IMR-90 (cell line): Measurements from ENCODE around the gene TPCN1. TPM values are rescaled to one million over a fixed set of nuclear protein-coding genes. Genes with fewer than 3 reads are reported as not detected.

Source experiments
- ATAC-seq: fragments of 200-7000 bp; cut with Tn5 transposase; 2 replicates; pipeline ENCODE4 v1.9.1; 2020; ENCODE audit warnings: low read depth, mild to moderate bottlenecking, moderate library complexity
- BruUV-seq: library from RNA; stranded (reverse); fragments of 400-500 nt; replicated peaks from 2 replicates; lab custom pipeline; 2021; lab: Mats Ljungman, UMichigan
- CTCF ChIA-PET: fragments of 300-600 bp; formaldehyde crosslinking; extraction: SDS; loops from one replicate; lab custom pipeline; 2021; ENCODE audit warnings: antibody characterized with exemption; lab: Yijun Ruan, JAX
- POLR2A ChIA-PET: fragments of 300-600 bp; sonication (Branson Sonifier 250); formaldehyde crosslinking; loops from one replicate; lab custom pipeline; 2022; ENCODE audit warnings: antibody characterized with exemption; ENCODE audit not compliant: unreplicated experiment; lab: Charles Lee
- DNase-seq: peaks from one replicate; pipeline ENCODE4 v3.0.0; 2013
- H2AFZ ChIP-seq: replicated peaks from 2 replicates; pipeline ENCODE3; 2013; ENCODE audit warnings: low read length, mild to moderate bottlenecking; ENCODE audit not compliant: poor library complexity
- H2AK5ac ChIP-seq: 2 replicates; pipeline ENCODE4 v1.6.1; 2013; ENCODE audit warnings: low read depth, low read length, inconsistent platforms
- H2AK9ac ChIP-seq: replicated peaks from 2 replicates; pipeline ENCODE3; 2013; ENCODE audit warnings: mild to moderate bottlenecking, low read depth, low read length, moderate library complexity; ENCODE audit not compliant: poor library complexity
- H2BK120ac ChIP-seq: 2 replicates; pipeline ENCODE4 v1.6.1; 2013; ENCODE audit warnings: low read depth, low read length, inconsistent platforms
- H2BK15ac ChIP-seq: 3 replicates; pipeline ENCODE4 v1.6.1; 2013; ENCODE audit warnings: low read depth, low read length, inconsistent platforms
- H2BK20ac ChIP-seq: 2 replicates; pipeline ENCODE4 v1.6.1; 2013; ENCODE audit warnings: low read depth, mild to moderate bottlenecking, inconsistent platforms, low read length, moderate library complexity
- H2BK5ac ChIP-seq: 2 replicates; pipeline ENCODE4 v1.6.1; 2013; ENCODE audit warnings: mild to moderate bottlenecking, low read depth, low read length, inconsistent platforms; ENCODE audit not compliant: poor library complexity, severe bottlenecking
- H3K14ac ChIP-seq: replicated peaks from 2 replicates; pipeline ENCODE4 v1.6.1; 2013; ENCODE audit warnings: low read depth, low read length, inconsistent platforms
- H3K18ac ChIP-seq: 2 replicates; pipeline ENCODE4 v1.6.1; 2013; ENCODE audit warnings: low read depth, low read length, control low read depth
- H3K23ac ChIP-seq: 2 replicates; pipeline ENCODE4 v1.6.1; 2013; ENCODE audit warnings: low read depth, low read length, inconsistent platforms
- H3K27ac ChIP-seq: 2 replicates; pipeline ENCODE4 v1.5.1; 2013; ENCODE audit warnings: mild to moderate bottlenecking, control low read depth, low read length; ENCODE audit not compliant: insufficient read depth
- H3K27me3 ChIP-seq: 2 replicates; pipeline ENCODE4 v1.6.1; 2013; ENCODE audit warnings: low read length; ENCODE audit not compliant: control insufficient read depth, insufficient read depth
- H3K36me3 ChIP-seq: 2 replicates; pipeline ENCODE4 v1.6.1; 2013; ENCODE audit warnings: low read length, mixed read lengths; ENCODE audit not compliant: control insufficient read depth, insufficient read depth
- H3K4ac ChIP-seq: 2 replicates; pipeline ENCODE4 v1.6.1; 2013; ENCODE audit warnings: low read depth, low read length, inconsistent platforms
- H3K4me1 ChIP-seq: 2 replicates; pipeline ENCODE4 v1.6.1; 2013; ENCODE audit warnings: low read length, mixed read lengths; ENCODE audit not compliant: control insufficient read depth, insufficient read depth
- H3K4me2 ChIP-seq: 2 replicates; pipeline ENCODE4 v1.6.1; 2013; ENCODE audit warnings: low read depth, mild to moderate bottlenecking, control low read depth, low read length, moderate library complexity
- H3K4me3 ChIP-seq: 2 replicates; pipeline ENCODE4 v1.5.1; 2013; ENCODE audit warnings: low read depth, mild to moderate bottlenecking, control low read depth, low read length, moderate library complexity; ENCODE audit not compliant: insufficient read depth
- H3K56ac ChIP-seq: 2 replicates; pipeline ENCODE4 v1.6.1; 2013; ENCODE audit warnings: low read length, inconsistent platforms; ENCODE audit not compliant: insufficient read depth; ENCODE audit errors: extremely low read depth
- H3K79me1 ChIP-seq, 2 experiments: 2 replicates each; pipeline ENCODE4 v1.6.1; 2013; ENCODE audit warnings: low read length in 2 of 2, inconsistent platforms in 1 of 2, low read depth in 1 of 2
- H3K9ac ChIP-seq: 2 replicates; pipeline ENCODE4 v1.6.1; 2013; ENCODE audit warnings: low read depth, low read length, control low read depth
- H3K9me1 ChIP-seq: 2 replicates; pipeline ENCODE4 v1.6.1; 2013; ENCODE audit warnings: low read length, inconsistent platforms; ENCODE audit not compliant: insufficient read depth
- H3K9me3 ChIP-seq: 2 replicates; pipeline ENCODE4 v1.6.1; 2013; ENCODE audit warnings: low read length; ENCODE audit not compliant: control insufficient read depth, insufficient read depth
- H4K20me1 ChIP-seq: 2 replicates; pipeline ENCODE4 v1.6.1; 2013; ENCODE audit warnings: low read length, inconsistent platforms; ENCODE audit not compliant: insufficient read depth
- H4K5ac ChIP-seq: 2 replicates; pipeline ENCODE4 v1.6.1; 2013; ENCODE audit warnings: mild to moderate bottlenecking, low read depth, low read length, control low read depth
- H4K8ac ChIP-seq, 2 experiments: 2 replicates each; pipeline ENCODE4 v1.6.1; 2013; ENCODE audit warnings: low read depth in 2 of 2, low read length in 2 of 2, control low read depth in 1 of 2, inconsistent platforms in 1 of 2
- H4K91ac ChIP-seq: 2 replicates; pipeline ENCODE4 v1.6.1; 2013; ENCODE audit warnings: low read depth, low read length, inconsistent platforms; ENCODE audit not compliant: insufficient read depth
- BHLHE40 ChIP-seq: fragments of 150-350 bp; IDR thresholded peaks from 2 replicates; pipeline ENCODE4 v1.6.1; 2016; ENCODE audit warnings: mild to moderate bottlenecking, low read depth, low read length
- CEBPB ChIP-seq: IDR thresholded peaks from 2 replicates; pipeline ENCODE4 v1.6.1; 2012; ENCODE audit warnings: low read depth, low read length, improper control_type of control experiment
- CHD1 ChIP-seq: IDR thresholded peaks from 2 replicates; pipeline ENCODE4 v1.6.1; 2012; ENCODE audit warnings: low read depth, low read length, improper control_type of control experiment
- FOS ChIP-seq: fragments of 150-350 bp; IDR thresholded peaks from 2 replicates; pipeline ENCODE4 v1.6.1; 2016; ENCODE audit warnings: low read depth, low read length
- MAFK ChIP-seq: IDR thresholded peaks from 2 replicates; pipeline ENCODE4 v1.6.1; 2012; ENCODE audit warnings: low read depth, low read length, improper control_type of control experiment
- MAZ ChIP-seq: IDR thresholded peaks from 2 replicates; pipeline ENCODE4 v1.6.1; 2012; ENCODE audit warnings: low read depth, mild to moderate bottlenecking, low read length, improper control_type of control experiment, moderate library complexity, borderline replicate concordance
- MXI1 ChIP-seq: IDR thresholded peaks from 2 replicates; pipeline ENCODE4 v1.6.1; 2012; ENCODE audit warnings: low read depth, mild to moderate bottlenecking, low read length, moderate library complexity, borderline replicate concordance
- NFE2L2 ChIP-seq: fragments of 150-350 bp; IDR thresholded peaks from 2 replicates; pipeline ENCODE4 v1.6.1; 2016; ENCODE audit warnings: low read depth, mild to moderate bottlenecking, low read length
- POLR2A ChIP-seq: IDR thresholded peaks from 2 replicates; pipeline ENCODE4 v1.6.1; 2012; ENCODE audit warnings: mild to moderate bottlenecking, low read depth, low read length
- RAD21 ChIP-seq: IDR thresholded peaks from 2 replicates; pipeline ENCODE4 v1.6.1; 2012; ENCODE audit warnings: low read length, improper control_type of control experiment
- RCOR1 ChIP-seq: IDR thresholded peaks from 2 replicates; pipeline ENCODE4 v1.6.1; 2012; ENCODE audit warnings: mild to moderate bottlenecking, low read length, improper control_type of control experiment; ENCODE audit not compliant: insufficient replicate concordance
- RFX5 ChIP-seq: IDR thresholded peaks from 2 replicates; pipeline ENCODE4 v1.8.0; 2012; ENCODE audit warnings: low read depth, mild to moderate bottlenecking, low read length, moderate library complexity
- SMC3 ChIP-seq: fragments of 150-350 bp; IDR thresholded peaks from 2 replicates; pipeline ENCODE4 v1.6.1; 2016; ENCODE audit warnings: low read depth, mild to moderate bottlenecking, antibody characterized with exemption, low read length, moderate library complexity
- WGBS, 2 experiments: methylation state at CpG; one replicate each; pipeline versions ENCODE4 v1.1.5 to v1.1.7; 2013; ENCODE audit warnings: missing lambda C conversion rate in 2 of 2; ENCODE audit not compliant: insufficient read length in 1 of 2; ENCODE audit errors: extremely low coverage in 2 of 2; 5-methylcytosine and 5-hydroxymethylcytosine counted together
- dilution Hi-C: fragments of 300-500 bp; cut with HindIII; formaldehyde crosslinking; loops from one replicate; pipeline ENCODE4 v1.14.3; 2018; ENCODE audit warnings: low sequenced_read_pairs; ENCODE audit not compliant: unreplicated experiment
- in situ Hi-C: fragments of 300-500 bp; cut with MboI; formaldehyde crosslinking; loops from 3 replicates; pipeline ENCODE4 v1.14.3; 2019; ENCODE audit warnings: low sequenced_read_pairs, inconsistent platforms, mixed read lengths
- intact Hi-C: fragments of 100-400 bp; cut with micrococcal nuclease; formaldehyde crosslinking; loops from 2 replicates; pipeline ENCODE4 v1.10.0; 2022
- polyA plus RNA-seq, 3 experiments: library from polyadenylated mRNA; depleted of rRNA; stranded (reverse); fragments of >200 nt; gene quantifications; 2 replicates each; pipeline ENCODE4 v1.2.3, GENCODE V29; 2012; ENCODE audit warnings: low replicate concordance in 1 of 3
- total RNA-seq: library from RNA; depleted of rRNA; stranded (reverse); fragments of >200 nt; gene quantifications from 2 replicates; pipeline ENCODE4 v1.2.3, GENCODE V29; 2012
- TF ChIP-seq, protein P1 (sequence below): fragments of 150-350 bp; IDR thresholded peaks from 2 replicates; pipeline ENCODE4 v1.6.1; 2017; ENCODE audit warnings: mild to moderate bottlenecking, antibody characterized with exemption, low read length, low read depth
- TF ChIP-seq, protein P2 (sequence below): conservative IDR thresholded peaks from 2 replicates; pipeline ENCODE4 v1.5.1; 2012; ENCODE audit warnings: mild to moderate bottlenecking, low read depth, low read length, improper control_type of control experiment
- TF ChIP-seq, protein P3 (sequence below): fragments of 150-350 bp; IDR thresholded peaks from 2 replicates; pipeline ENCODE4 v1.6.1; 2016; ENCODE audit warnings: low read depth, mild to moderate bottlenecking, low read length, moderate library complexity, borderline replicate concordance

The TPCN1 gene
- total and polyA plus RNA-seq, 2 of the 4 experiments (the other 2 are of a cell fraction) = 2.0 to 13.2 TPM

DNA sequence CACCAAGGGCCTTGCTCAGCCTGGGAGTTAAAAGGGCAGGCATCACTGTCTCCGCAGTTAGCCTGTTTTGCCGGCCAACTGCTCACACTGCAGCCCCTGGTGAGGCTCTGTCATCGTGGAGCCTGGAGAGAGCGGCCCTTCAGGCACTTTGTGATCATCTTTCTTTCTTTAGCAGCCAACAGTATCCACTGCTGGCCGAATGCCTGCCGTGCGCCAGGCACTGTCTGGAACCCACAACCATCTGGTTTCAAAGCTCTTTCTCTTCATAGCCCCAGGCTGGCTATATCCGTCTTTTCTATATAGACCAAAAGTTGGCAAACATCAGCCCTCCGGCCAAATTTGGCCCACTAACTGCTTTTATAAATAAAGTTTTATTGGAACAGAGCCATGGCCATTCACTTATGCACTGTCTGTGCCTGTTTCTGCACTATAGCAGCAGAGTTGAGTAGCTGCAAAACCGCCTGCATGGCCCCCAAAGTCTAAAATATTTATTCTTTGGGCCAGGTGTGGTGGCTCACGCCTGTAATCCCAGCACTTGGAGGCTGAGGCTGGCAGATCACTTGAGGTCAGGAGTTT is 84.1 kb downstream of the TPCN1 start:
- Histone ChIP-seq H4K8ac (no peak overlapping the region), H3K18ac (no peak overlapping the region), H3K4me2 (no peak overlapping the region), H4K91ac (no peak overlapping the region), H2AFZ (no peak overlapping the region), H3K23ac (no peak overlapping the region), H3K9ac (no peak overlapping the region), H3K79me1 (no peaks in the 10 kb centered on the region), H2AK9ac (no peak overlapping the region), H2BK120ac (no peak overlapping the region), H3K4me3 (no peak overlapping the region), H3K56ac (no peak overlapping the region), H3K9me1 (peaks cover 4% of the 10 kb centered on the region), H2BK20ac (no peak overlapping the region), H3K14ac (no peak overlapping the region), H4K5ac (no peak overlapping the region), H2BK5ac (no peak overlapping the region), H3K4ac (no peak overlapping the region), H3K27ac (no peak overlapping the region), H2AK5ac (no peak overlapping the region), H3K27me3 (no peaks in the 10 kb centered on the region), H4K20me1 (no peaks in the 10 kb centered on the region; the same call in 1 of the 2 replicates), H3K4me1 (no peaks in the 10 kb centered on the region), H3K9me3 (no peaks in the 10 kb centered on the region), H3K36me3 (peaks cover 11% of the 10 kb centered on the region; the same call in 1 of the 2 replicates), H2BK15ac (no peak overlapping the region)
- dilution Hi-C loops = no loop called here
- DNase-seq (no peak), ATAC-seq (no peak)
- no TSS peak for BruUV-seq
- in situ Hi-C loops = no loop called here
- intact Hi-C loops = no loop called here
- TF ChIP-seq MXI1 = no peak
- TF ChIP-seq SMC3 = no peak
- no peak for TF ChIP-seq POLR2A
- no peak for TF ChIP-seq CHD1
- TF ChIP-seq, protein P1, sequence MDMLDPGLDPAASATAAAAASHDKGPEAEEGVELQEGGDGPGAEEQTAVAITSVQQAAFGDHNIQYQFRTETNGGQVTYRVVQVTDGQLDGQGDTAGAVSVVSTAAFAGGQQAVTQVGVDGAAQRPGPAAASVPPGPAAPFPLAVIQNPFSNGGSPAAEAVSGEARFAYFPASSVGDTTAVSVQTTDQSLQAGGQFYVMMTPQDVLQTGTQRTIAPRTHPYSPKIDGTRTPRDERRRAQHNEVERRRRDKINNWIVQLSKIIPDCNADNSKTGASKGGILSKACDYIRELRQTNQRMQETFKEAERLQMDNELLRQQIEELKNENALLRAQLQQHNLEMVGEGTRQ = no peak
- TF ChIP-seq BHLHE40 = no peak
- no peak for TF ChIP-seq FOS
- TF ChIP-seq, protein P2, sequence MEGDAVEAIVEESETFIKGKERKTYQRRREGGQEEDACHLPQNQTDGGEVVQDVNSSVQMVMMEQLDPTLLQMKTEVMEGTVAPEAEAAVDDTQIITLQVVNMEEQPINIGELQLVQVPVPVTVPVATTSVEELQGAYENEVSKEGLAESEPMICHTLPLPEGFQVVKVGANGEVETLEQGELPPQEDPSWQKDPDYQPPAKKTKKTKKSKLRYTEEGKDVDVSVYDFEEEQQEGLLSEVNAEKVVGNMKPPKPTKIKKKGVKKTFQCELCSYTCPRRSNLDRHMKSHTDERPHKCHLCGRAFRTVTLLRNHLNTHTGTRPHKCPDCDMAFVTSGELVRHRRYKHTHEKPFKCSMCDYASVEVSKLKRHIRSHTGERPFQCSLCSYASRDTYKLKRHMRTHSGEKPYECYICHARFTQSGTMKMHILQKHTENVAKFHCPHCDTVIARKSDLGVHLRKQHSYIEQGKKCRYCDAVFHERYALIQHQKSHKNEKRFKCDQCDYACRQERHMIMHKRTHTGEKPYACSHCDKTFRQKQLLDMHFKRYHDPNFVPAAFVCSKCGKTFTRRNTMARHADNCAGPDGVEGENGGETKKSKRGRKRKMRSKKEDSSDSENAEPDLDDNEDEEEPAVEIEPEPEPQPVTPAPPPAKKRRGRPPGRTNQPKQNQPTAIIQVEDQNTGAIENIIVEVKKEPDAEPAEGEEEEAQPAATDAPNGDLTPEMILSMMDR = no peak
- TF ChIP-seq, protein P3, sequence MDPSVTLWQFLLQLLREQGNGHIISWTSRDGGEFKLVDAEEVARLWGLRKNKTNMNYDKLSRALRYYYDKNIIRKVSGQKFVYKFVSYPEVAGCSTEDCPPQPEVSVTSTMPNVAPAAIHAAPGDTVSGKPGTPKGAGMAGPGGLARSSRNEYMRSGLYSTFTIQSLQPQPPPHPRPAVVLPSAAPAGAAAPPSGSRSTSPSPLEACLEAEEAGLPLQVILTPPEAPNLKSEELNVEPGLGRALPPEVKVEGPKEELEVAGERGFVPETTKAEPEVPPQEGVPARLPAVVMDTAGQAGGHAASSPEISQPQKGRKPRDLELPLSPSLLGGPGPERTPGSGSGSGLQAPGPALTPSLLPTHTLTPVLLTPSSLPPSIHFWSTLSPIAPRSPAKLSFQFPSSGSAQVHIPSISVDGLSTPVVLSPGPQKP = no peak
- TF ChIP-seq RFX5 = no peak
- no peak for TF ChIP-seq MAFK
- TF ChIP-seq CEBPB = no peak
- no peak for TF ChIP-seq RCOR1
- no peak for TF ChIP-seq MAZ
- no peak for TF ChIP-seq NFE2L2
- no peak for TF ChIP-seq RAD21
- 91% methylated on average over 4 of the region's 11 CpGs; no CpG with 5 or more reads in 1 of the 2 experiments for WGBS, 2 experiments
- CTCF ChIA-PET = no interaction called here
- POLR2A ChIA-PET = no interaction called here
